Measurements from ENCODE around the gene HLA-DMA. TPM values are rescaled to one million over a fixed set of nuclear protein-coding genes. Genes with fewer than 3 reads are reported as not detected.

HLA-DMA gene
- total RNA-seq, 1 donor from 2014 or later, result 2.1 TPM

DNA sequence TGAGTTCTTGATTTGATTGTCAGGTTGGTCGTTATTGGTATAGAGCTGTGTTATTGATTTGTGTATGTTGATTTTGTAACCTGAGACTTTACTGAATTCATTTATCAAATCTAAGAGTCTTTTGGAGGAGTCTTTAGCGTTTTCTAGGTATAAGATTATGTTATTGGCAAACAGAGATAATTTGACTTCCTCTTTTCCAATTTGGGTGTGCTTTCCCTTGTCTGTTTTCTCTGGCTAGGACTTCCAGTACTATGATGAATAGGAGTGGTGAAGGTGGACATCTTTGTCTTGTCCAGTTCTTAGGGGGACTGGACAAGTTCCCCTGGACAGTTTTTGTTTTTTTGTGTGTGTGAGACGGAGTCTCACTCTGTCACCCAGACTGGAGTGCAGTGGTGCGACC is 39.1 kb upstream of the HLA-DMA start:
- Mint-ChIP-seq H3K9me3 (no peaks in the 10 kb centered on the region), H3K4me3 (no peak overlapping the region), H3K27me3 (ENCODE audit: low read depth) (peaks cover 58% of the 10 kb centered on the region), H3K36me3 (no peaks in the 10 kb centered on the region), H3K27ac (no peak overlapping the region), H3K4me1 (no peaks in the 10 kb centered on the region)
- DNase-seq (ENCODE audit: low spot score in 2 of 2, unreplicated experiment in 2 of 2), result no peak
- TF ChIP-seq, protein P1, sequence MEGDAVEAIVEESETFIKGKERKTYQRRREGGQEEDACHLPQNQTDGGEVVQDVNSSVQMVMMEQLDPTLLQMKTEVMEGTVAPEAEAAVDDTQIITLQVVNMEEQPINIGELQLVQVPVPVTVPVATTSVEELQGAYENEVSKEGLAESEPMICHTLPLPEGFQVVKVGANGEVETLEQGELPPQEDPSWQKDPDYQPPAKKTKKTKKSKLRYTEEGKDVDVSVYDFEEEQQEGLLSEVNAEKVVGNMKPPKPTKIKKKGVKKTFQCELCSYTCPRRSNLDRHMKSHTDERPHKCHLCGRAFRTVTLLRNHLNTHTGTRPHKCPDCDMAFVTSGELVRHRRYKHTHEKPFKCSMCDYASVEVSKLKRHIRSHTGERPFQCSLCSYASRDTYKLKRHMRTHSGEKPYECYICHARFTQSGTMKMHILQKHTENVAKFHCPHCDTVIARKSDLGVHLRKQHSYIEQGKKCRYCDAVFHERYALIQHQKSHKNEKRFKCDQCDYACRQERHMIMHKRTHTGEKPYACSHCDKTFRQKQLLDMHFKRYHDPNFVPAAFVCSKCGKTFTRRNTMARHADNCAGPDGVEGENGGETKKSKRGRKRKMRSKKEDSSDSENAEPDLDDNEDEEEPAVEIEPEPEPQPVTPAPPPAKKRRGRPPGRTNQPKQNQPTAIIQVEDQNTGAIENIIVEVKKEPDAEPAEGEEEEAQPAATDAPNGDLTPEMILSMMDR (IDR thresholded peaks at IDR 0.05; ENCODE audit: unreplicated experiment), result no peak

DNA sequence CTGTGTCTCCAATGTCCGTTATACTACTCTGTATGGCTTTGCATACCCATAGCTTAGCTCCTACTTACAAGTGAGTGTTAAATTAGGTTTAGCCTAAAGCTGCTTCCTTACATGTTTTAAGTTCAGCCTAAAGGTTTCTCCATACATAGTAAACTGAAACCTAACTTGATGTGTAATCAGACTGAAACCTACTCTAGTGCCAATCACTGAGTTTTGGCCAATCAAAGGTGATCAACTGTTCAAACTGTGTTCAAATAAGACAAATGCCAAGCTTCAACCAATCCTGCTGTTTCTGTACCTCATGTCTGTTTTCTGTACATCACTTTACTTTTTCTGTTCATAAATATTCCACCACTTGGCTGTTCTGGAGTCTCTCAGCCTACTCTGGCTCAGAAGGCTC is 36.5 kb upstream of the HLA-DMA start:
- Mint-ChIP-seq H3K27ac (no peak overlapping the region), H3K36me3 (no peaks in the 10 kb centered on the region), H3K27me3 (ENCODE audit: low read depth) (peaks cover 49% of the 10 kb centered on the region), H3K4me3 (no peak overlapping the region), H3K4me1 (no peaks in the 10 kb centered on the region), H3K9me3 (no peaks in the 10 kb centered on the region)
- TF ChIP-seq, protein P1 (IDR thresholded peaks at IDR 0.05; ENCODE audit: unreplicated experiment), result no peak
- no peak for DNase-seq (ENCODE audit: low spot score in 2 of 2, unreplicated experiment in 2 of 2)

DNA sequence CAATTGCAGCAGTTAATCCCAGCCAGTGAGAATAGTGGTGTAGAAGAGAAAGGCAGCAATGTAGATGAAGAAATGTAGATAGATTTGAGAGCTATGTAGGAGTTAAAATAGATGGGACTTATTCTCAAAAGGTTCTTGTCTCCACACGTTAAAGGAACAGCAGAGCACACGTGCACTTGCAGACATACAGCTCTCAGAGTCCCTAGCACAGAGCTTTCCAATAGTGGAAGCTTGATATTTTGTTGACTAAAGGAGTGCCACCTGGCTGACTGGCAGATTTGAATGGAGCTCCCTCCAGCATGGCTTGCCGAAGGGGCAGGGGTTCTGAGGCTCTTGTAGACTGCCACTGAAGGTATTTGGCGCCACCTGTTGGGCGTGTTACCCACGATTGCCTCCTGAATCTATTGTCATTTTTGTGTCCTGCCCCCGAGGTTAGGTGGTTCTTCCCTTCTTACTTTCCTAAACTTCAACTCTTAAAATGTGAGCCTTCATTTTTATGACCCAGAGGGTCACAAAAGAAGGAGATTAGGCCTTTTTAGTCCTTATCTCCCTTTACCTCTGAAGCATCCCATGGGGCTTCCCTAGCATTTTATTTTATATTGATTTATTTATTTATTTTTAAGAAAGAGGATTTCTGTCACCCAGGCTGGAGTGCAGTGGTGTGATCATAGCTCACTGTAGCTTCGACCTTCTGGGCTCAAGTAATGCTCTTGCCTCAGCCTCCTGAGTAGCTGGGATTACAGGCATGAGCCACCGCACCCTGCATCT is 31.9 kb upstream of the HLA-DMA start:
- H3K4me3 Mint-ChIP-seq, result no peak overlapping the region
- peaks cover 14% of the 10 kb centered on the region for H3K36me3 Mint-ChIP-seq
- H3K4me1 Mint-ChIP-seq, result no peaks in the 10 kb centered on the region
- TF ChIP-seq, protein P1 (IDR thresholded peaks at IDR 0.05; ENCODE audit: unreplicated experiment), result peak; percentile 66
- H3K9me3 Mint-ChIP-seq, result no peaks in the 10 kb centered on the region
- H3K27ac Mint-ChIP-seq, result no peak overlapping the region
- peaks cover 23% of the 10 kb centered on the region for H3K27me3 Mint-ChIP-seq (ENCODE audit: low read depth)
- peak; percentile 69 to 85 for DNase-seq (ENCODE audit: low spot score in 2 of 2, unreplicated experiment in 2 of 2)

DNA sequence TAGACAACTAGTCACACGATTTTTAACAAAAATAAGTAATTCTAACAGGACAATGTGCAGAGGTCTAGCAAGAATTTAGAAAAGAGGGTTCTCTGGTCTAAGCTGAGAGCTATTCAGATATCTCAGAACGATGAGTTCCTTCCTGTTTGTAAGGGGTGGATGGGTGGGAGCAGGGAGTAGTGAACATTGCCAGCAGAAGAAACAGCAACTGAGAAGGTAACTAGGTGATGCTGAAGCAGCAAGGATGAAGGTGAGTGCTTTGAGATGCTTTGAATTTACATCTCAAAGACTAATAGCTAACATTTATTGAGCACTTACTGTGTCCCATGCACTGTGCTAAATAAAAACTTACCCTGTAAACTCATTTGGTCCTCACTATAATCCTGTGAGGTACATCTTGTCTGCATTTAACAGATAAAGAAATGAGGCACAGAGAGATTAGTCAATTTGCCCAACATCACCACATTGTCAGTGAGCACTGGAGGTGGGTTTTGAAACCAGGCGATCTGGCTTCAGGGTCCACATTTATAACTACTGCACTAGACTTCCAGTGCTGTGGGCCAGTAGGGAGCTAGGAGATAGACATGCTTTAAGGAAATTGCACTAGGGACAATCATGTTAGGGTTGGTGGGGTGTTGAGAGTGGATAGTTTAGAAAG is 31.2 kb upstream of the HLA-DMA start:
- H3K27me3 Mint-ChIP-seq (ENCODE audit: low read depth), result peaks cover 23% of the 10 kb centered on the region
- H3K4me3 Mint-ChIP-seq, result no peak overlapping the region
- DNase-seq (ENCODE audit: low spot score in 2 of 2, unreplicated experiment in 2 of 2), result no peak
- no peaks in the 10 kb centered on the region for H3K4me1 Mint-ChIP-seq
- H3K9me3 Mint-ChIP-seq, result no peaks in the 10 kb centered on the region
- no peak overlapping the region for H3K27ac Mint-ChIP-seq
- TF ChIP-seq, protein P1 (IDR thresholded peaks at IDR 0.05; ENCODE audit: unreplicated experiment), result no peak
- peaks cover 18% of the 10 kb centered on the region for H3K36me3 Mint-ChIP-seq

DNA sequence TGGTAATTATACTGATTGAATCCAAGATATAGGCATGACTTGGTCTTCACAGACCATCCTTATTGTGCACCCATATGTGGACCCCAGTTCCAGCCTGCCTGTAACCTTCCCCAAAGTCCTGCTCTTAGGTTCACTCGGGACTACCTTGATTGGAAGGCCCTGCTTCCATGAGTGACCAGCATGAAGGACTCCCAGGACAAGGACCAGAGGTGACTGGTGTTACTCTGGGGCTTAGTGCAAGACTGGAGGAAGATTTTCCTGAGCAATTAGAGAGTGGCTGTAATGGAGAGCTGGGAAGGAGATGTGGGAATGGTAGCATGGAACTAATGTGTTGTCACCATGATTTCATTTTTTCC is 30.6 kb upstream of the HLA-DMA start:
- TF ChIP-seq, protein P1 (IDR thresholded peaks at IDR 0.05; ENCODE audit: unreplicated experiment), result no peak
- Mint-ChIP-seq H3K9me3 (no peaks in the 10 kb centered on the region), H3K4me1 (peaks cover 2% of the 10 kb centered on the region), H3K27ac (no peak overlapping the region), H3K4me3 (no peak overlapping the region), H3K27me3 (ENCODE audit: low read depth) (peaks cover 21% of the 10 kb centered on the region), H3K36me3 (peaks cover 21% of the 10 kb centered on the region)
- DNase-seq (ENCODE audit: low spot score in 2 of 2, unreplicated experiment in 2 of 2), result no peak
